ENCODE data around the gene AIG1. TPM values are rescaled to one million over a fixed set of nuclear protein-coding genes. Genes with fewer than 3 reads are reported as not detected.

AIG1 gene
- total RNA-seq, 2 experiments from 2014 or later = 7.4 to 8.4 TPM

GRCh38 chr6:143376375-143376774, 315.7 kb downstream of the AIG1 start:
- DNase-seq = no peak
- Histone ChIP-seq H3K27me3 (ENCODE audit: control insufficient read depth in 1 of 2, insufficient read depth in 2 of 2, low read length in 2 of 2) (peaks cover 0 to 5% of the 10 kb centered on the region in 2 experiments), H3K36me3 (ENCODE audit: insufficient read depth, low read length) (no peaks in the 10 kb centered on the region), H3K4me1 (ENCODE audit: insufficient read depth, low read length) (no peaks in the 10 kb centered on the region), H3K9me3 (ENCODE audit: control insufficient read depth in 1 of 2, insufficient read depth in 1 of 2, low read length in 2 of 2) (no peaks in the 10 kb centered on the region), H3K27ac (ENCODE audit: low read depth in 1 of 2, low read length in 2 of 2) (no peak overlapping the region), H3K4me3 (ENCODE audit: low read length) (no peak overlapping the region)
- TF ChIP-seq, protein P1, sequence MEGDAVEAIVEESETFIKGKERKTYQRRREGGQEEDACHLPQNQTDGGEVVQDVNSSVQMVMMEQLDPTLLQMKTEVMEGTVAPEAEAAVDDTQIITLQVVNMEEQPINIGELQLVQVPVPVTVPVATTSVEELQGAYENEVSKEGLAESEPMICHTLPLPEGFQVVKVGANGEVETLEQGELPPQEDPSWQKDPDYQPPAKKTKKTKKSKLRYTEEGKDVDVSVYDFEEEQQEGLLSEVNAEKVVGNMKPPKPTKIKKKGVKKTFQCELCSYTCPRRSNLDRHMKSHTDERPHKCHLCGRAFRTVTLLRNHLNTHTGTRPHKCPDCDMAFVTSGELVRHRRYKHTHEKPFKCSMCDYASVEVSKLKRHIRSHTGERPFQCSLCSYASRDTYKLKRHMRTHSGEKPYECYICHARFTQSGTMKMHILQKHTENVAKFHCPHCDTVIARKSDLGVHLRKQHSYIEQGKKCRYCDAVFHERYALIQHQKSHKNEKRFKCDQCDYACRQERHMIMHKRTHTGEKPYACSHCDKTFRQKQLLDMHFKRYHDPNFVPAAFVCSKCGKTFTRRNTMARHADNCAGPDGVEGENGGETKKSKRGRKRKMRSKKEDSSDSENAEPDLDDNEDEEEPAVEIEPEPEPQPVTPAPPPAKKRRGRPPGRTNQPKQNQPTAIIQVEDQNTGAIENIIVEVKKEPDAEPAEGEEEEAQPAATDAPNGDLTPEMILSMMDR (IDR thresholded peaks at IDR 0.05) = no peak
- Mint-ChIP-seq H3K4me3 (no peak overlapping the region), H3K36me3 (ENCODE audit: low read depth) (no peaks in the 10 kb centered on the region), H3K9me3 (peaks cover 2% of the 10 kb centered on the region), H3K27ac (no peak overlapping the region), H3K27me3 (no peaks in the 10 kb centered on the region), H3K4me1 (ENCODE audit: low read depth) (no peaks in the 10 kb centered on the region)
- ChIA-PET POLR2A (no interaction called here), CTCF (no interaction called here)
- no peak for ATAC-seq (ENCODE audit: poor library complexity)
- intact Hi-C loops (cut with DNase I, micrococcal nuclease) = no loop called here

DNA sequence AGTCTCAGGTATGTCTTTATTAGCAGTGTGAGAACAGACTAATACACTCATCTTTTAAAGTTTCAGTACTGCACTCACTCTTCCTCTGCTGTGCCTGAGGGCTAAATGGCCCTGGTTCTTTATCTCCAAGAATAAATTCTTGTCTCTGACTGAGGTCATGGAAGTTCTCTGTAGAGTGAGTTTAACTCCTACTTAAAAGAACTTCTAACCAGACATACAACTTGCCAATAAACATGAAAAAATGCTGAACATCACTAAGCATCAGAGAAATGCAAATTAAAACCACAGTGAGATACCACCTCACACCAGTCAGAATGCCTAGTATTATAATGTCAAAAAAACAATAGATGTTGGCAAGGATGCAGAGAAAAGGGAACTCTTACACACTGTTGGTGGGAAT, 316.2 kb downstream of the AIG1 start:
- H3K9me3 ChIP-seq (ENCODE audit: control insufficient read depth in 1 of 2, insufficient read depth in 1 of 2, low read length in 2 of 2) = no peaks in the 10 kb centered on the region
- Mint-ChIP-seq H3K27me3 (peaks cover 4% of the 10 kb centered on the region), H3K9me3 (peaks cover 2% of the 10 kb centered on the region), H3K4me1 (ENCODE audit: low read depth) (no peaks in the 10 kb centered on the region), H3K4me3 (no peak overlapping the region), H3K27ac (no peak overlapping the region), H3K36me3 (ENCODE audit: low read depth) (no peaks in the 10 kb centered on the region)
- DNase-seq (no peak), ATAC-seq (ENCODE audit: poor library complexity) (no peak)
- no peaks in the 10 kb centered on the region for H3K36me3 ChIP-seq (ENCODE audit: insufficient read depth, low read length)
- no peak overlapping the region for H3K27ac ChIP-seq (ENCODE audit: low read depth in 1 of 2, low read length in 2 of 2)
- no peaks in the 10 kb centered on the region for H3K4me1 ChIP-seq (ENCODE audit: insufficient read depth, low read length)
- no peak overlapping the region for H3K4me3 ChIP-seq (ENCODE audit: low read length)
- intact Hi-C loops (cut with DNase I, micrococcal nuclease) = no loop called here
- CTCF ChIA-PET = no interaction called here
- TF ChIP-seq, protein P1 (IDR thresholded peaks at IDR 0.05) = no peak
- peaks cover 0 to 5% of the 10 kb centered on the region in 2 experiments for H3K27me3 ChIP-seq (ENCODE audit: control insufficient read depth in 1 of 2, insufficient read depth in 2 of 2, low read length in 2 of 2)
- POLR2A ChIA-PET = no interaction called here

DNA sequence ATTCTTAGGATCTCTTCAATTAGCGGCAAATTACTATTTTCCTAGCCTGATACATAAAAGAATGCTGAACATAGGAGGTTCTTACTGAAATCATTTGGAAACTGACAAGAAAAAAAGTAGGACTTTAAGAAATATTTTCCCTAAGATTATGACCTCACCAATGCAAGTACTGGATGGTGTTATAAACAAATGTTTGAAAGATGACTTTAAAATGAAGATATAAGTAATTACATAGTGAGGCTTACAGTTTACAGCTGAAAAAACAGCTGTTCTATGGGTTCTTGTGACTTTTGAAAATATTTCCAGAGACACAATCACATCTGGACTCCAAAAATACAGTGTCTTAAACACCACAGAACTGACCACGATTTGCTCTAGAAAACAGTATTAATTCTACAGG, 324.9 kb downstream of the AIG1 start:
- DNase-seq (no peak), ATAC-seq (ENCODE audit: poor library complexity) (no peak)
- Mint-ChIP-seq H3K4me1 (ENCODE audit: low read depth) (no peaks in the 10 kb centered on the region), H3K9me3 (peaks cover 1% of the 10 kb centered on the region), H3K36me3 (ENCODE audit: low read depth) (no peaks in the 10 kb centered on the region), H3K27me3 (peaks cover 5% of the 10 kb centered on the region), H3K27ac (no peak overlapping the region), H3K4me3 (no peak overlapping the region)
- Histone ChIP-seq H3K27ac (ENCODE audit: low read depth in 1 of 2, low read length in 2 of 2) (no peak overlapping the region), H3K4me3 (ENCODE audit: low read length) (no peak overlapping the region), H3K27me3 (ENCODE audit: control insufficient read depth in 1 of 2, insufficient read depth in 2 of 2, low read length in 2 of 2) (no peaks in the 10 kb centered on the region), H3K36me3 (ENCODE audit: insufficient read depth, low read length) (no peaks in the 10 kb centered on the region), H3K9me3 (ENCODE audit: control insufficient read depth in 1 of 2, insufficient read depth in 1 of 2, low read length in 2 of 2) (peaks cover 0 to 4% of the 10 kb centered on the region in 2 experiments), H3K4me1 (ENCODE audit: insufficient read depth, low read length) (no peaks in the 10 kb centered on the region)
- POLR2A ChIA-PET = interaction anchor here (0.8 kb wide), 1 partner anchor 359 kb away, joined by 3 read pairs; no protein-coding TSS in a partner anchor
- CTCF ChIA-PET = no interaction called here
- TF ChIP-seq, protein P1 (IDR thresholded peaks at IDR 0.05) = no peak
- intact Hi-C loops (cut with DNase I, micrococcal nuclease) = no loop called here
